PC-9 (cell line): ENCODE data around the gene CHST15.

Source experiments
- CTCF ChIP-seq: fragments of 200-600 bp; sonication (generic); conservative IDR thresholded peaks from 2 replicates; pipeline ENCODE4 v1.6.1; 2017; ENCODE audit warnings: mixed run types, antibody characterized with exemption, mild to moderate bottlenecking, moderate library complexity
- EZH2 ChIP-seq: fragments of 200-600 bp; sonication (generic); IDR thresholded peaks from 2 replicates; pipeline ENCODE4 v1.8.0; 2017; ENCODE audit warnings: antibody characterized with exemption, low read depth

GRCh38 chr10:124098575-124098974 lies 5.2 kb upstream of the CHST15 start:
- TF ChIP-seq CTCF (no peak), EZH2 (no peak)
